HG02840 (cell line): ENCODE results near the gene ACSF3.
"Not testable (repeated sequence)": the region's sequence is repeated elsewhere in the genome, so short reads cannot be mapped to it uniquely, and the experiment has no call there.

ENCODE experiments used
- ATAC-seq: cut with Tn5 transposase; IDR thresholded peaks from one replicate; pipeline ENCODE4 v1.9.1; 2021; ENCODE audit warnings: mild to moderate bottlenecking, moderate library complexity, moderate number of reproducible peaks; ENCODE audit not compliant: unreplicated experiment, low FRiP score

ACSF3 gene

DNA sequence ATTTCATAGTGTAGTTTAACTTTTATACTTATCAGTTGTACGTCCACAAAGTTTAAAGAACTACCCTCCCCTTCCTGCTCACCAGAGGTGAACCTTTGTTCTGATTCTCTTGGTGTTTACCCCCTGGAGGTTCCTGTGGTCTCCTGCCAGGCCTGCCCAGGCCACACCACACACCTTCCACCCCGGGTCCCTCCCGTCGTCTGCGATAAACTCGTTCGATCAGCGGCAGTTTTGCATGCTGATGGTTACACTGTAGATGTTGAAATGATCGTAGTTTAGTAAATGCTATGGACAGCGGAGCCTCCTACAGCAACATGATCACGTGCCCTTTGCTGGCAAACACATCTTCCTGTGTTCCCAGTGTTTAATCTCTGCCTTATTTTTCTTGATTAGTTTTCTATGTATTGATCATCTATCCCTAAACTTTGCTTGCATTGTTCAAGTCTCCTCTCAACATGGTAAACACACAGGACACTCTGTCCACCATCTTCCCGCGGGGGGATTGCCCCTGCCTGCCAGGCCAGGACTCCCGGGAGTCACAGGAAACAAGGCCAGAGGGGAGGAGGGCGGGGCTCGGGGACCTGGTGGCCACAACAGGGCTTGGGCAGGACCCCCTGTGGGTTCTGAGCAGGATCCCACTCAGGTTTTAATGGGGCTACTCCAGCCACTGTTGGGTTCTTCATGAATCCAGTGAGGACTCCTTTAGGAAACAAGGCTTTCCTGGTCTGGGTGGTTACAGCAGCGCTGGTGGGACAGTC is 2.8 kb upstream of the ACSF3 start:
- no peak for ATAC-seq

DNA sequence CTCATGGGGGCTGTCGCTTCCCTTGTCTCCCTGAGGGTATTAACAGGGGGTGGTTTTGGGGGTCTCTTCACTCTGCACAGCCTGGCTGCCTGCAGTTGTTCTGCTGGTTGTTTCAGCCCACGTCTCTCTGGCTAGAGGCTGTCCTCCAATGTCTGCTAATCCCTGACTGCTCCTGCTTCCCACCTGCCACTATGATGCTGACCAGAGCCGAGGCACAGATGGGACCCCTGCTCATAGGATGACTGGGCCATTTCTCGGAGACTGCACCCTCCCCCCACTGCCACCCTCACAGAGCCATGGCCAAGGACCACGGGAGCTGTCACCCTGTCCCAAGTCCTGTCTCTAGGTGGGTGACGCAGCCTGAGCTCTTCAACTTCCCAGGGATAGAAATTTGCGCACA is 1.6 kb upstream of the ACSF3 start:
- no peak for ATAC-seq

DNA sequence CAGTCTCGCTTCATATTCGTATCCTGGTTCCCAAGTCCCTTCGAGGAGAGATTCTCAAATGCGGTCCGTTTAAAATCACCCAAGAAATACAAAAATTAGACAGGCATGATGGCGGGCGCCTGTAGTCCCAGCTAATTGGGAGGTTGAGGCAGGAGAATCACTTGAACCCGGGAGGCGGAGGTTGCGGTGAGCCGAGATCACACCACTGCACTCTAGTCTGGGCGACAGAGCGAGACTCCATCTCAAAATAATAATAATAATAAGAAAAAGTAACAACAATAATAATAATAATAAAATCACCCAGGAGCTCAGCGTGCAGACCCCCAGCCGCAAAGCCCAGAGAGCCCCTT is 425 bp upstream of the ACSF3 start:
- ATAC-seq: not testable (repeated sequence)

DNA sequence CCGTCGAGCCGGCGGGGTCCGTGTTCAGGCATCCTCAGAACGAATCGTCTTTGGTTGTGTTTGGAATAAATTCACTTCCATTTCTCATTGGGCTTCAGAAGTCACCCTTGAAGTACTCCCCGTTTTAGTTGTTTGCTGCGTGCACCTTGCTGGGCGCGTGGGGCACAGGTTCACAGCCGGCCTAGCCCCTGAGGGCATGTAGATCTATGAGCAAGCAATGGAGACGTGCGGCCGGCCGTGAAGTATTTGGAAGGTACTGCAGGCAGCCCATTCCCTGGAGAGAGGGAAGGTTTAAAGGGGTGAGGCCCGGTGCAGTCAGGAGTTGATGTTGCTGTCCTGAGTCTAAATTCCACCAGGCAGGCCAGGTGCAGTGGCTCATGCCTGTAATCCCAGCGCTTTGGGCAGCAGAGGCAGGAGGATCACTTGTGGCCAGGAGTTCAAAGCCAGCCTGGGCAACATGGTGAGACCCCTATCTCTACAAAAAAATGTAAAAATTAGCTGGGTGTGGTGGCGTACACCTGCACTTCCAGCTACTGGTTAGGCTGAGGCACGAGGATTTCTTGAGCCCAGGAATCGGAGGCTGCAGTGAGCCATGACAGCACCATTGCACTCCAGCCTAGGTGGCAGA is 714 bp downstream of the ACSF3 start:
- no peak for ATAC-seq

DNA sequence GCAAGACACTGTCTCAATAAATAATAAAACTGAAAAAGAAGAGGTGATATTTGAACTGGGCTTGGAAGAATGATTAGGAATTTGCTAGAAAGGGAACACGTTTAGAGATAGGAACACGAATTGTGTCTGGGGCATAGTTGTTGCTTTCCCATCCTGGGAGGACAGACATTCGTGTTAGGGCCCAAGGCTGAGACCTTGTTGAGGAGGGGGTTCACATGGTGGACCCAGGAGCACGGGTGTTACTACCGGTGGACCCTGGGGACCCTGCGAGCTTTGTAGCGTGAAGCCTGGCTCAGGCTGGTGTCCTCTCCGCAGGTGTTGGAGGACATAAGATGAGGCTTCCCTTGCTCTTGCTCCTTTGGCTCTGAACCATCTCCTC is 1.2 kb downstream of the ACSF3 start:
- ATAC-seq: no peak

DNA sequence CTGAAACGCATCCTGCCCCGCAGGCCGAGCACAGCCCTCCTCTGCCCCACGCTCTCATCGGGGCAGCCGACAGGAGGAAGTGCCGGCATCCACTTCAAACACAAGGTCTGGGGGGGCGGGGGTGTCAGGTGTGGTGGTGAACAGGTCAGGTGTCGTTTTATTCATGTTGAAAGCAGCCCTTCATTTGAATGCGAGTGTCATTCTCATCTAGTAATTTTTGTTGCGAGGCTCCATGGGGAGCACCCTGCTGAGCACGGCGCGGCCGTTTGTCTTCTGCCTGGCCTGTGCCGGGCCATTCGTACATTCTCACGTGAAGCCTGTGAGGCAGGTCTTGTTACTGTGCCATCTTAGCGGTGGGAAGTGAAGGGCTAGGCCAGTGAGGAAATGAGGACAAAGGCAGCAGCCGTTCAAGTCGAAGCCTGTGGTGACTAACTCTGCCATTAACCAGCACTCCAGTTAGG is 1.9 kb downstream of the ACSF3 start:
- no peak for ATAC-seq

DNA sequence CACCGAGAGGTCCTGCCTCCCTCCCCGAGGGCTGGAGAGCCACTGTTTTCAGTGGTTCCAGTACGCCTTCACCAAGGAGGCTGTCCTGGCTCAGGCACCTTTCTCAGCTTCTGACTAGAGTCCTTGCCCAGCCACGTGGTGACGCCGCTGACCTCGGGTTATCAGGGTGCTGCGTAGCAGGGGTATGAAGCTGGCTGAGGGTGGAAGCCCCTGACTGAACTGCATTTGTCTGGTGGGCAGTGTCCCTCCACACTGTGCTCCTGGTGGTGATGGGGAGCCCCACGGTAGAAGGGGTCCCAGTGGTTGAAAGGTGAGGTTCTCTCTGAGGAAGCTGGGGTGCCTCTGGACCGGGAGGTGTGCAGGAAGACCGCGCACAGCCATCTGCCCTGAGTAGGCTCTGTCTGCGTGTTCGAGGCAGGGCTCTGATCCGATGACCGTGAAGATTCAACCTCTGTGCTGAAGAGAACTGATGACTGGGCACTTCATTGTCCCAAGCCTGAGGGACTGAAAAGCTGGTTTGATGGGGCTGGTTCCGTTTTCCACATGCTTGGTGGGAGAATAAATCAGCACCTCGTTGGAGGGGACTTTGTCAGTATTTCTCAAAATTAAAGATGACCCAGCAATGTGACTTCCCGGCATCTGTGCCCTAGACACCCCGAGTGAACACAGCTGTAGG is 2.5 kb downstream of the ACSF3 start:
- no peak for ATAC-seq

DNA sequence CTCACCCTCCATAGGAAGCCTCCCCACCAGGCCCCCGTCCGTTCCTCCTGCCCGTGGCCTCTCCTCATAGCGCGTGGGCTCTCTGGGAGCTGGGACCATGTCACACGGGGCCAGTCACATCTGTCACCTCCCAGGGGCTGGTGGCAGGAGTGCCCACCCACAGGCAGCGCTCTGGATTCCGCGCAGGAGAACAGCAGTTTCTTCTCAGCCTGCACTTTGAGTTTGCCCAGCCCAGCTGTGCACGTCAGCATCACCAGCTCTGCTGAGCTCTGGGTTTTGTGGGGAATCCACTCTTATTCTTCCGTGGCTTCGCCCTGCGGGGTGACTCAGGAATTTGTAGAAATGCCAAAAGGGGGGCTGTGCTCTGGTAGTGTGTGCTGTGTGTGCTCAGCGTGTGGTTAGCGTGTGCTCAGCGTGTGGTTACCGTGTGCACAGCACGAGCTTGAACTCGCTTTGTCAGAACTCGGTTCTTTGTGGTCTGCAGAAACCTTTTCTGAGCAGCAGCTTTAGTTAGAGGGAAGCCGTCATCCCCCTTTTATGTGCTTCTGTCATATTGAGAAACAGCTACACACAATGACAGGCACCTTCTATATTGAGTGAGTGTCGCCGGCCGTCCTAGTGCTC is 3.2 kb downstream of the ACSF3 start:
- no peak for ATAC-seq

DNA sequence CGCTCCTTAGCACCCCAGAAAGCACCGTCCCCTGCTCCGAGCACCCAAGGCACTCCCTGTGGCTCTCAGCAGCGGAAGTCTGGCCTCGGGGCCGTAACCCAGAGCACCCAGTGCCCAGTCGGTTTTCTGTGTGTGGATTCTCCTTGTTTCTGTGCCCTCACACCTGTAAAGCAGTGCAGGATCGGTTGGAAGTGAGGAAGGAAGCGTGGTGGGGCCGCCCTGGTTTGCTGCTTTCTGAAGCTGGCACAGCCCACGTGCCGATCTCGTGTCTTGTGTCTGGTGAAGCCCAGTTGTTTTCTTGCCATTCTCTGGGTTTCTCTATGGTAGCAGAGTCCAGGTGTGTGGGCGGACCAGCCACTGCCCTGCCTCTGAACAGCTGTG is 3.7 kb downstream of the ACSF3 start:
- no peak for ATAC-seq

DNA sequence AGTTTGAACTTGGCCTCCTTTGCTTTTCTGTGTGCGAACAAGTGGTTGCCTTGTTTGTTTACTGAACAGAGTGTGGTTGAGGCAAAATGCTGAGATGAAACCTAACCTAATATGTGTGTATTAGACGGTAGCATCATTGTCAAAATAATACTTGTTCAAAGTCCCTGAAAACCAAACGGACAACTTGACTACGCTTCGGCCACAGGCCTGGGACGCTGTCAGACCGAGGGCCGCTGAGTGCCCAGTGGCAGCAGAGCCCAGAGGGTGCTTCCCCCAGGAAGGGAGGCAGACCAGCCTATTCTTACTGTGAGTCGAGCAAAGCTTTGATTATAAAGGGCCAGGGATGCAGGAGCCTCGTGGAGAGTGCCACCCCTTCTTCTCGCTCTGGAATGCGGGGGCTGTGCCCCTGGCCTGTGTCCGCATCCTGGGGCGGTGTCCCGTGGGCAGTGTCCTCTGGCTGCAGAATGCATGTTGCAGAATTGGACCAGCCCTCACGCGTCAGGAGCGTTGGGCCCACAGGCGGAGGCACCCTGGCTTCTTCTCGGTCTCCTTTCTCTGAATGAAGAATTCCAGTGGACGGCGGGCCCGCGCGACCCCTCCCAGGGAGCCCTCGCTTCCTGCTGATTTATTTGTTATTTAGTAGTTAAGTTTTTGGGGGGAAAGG is 5.2 kb downstream of the ACSF3 start:
- ATAC-seq: no peak

DNA sequence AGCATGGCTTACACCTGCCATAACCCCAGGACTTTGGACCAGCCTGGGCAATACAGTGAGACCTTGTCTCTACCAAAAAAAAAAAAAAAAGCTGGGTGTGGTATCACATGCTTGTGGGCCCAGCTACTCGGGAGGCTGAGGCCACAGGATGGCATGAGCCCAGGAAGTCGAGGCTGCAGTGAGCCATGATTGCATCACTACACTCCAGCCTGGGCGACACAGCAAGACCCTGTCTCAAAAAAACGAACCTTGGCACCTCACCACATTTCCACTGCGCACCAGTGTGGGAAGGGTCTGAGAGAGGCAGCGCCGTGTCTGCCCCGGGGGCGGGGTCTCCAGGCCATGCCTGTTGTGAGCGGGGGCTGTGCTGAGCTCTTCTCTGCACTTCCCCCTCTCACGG is 6.3 kb downstream of the ACSF3 start:
- ATAC-seq: no peak

DNA sequence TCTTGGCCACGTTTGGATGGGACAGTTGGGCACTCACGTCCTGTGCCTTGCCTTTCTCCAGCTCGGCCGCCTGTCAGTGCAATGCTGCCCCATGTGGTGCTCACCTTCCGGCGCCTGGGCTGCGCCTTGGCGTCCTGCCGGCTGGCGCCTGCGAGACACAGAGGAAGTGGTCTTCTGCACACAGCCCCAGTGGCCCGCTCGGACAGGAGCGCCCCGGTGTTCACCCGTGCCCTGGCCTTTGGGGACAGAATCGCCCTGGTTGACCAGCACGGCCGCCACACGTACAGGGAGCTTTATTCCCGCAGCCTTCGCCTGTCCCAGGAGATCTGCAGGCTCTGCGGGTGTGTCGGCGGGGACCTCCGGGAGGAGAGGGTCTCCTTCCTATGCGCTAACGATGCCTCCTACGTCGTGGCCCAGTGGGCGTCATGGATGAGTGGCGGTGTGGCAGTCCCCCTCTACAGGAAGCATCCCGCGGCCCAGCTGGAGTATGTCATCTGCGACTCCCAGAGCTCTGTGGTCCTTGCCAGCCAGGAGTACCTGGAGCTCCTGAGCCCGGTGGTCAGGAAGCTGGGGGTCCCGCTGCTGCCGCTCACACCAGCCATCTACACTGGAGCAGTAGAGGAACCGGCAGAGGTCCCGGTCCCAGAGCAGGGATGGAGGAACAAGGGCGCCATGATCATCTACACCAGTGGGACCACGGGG is 7.1 kb downstream of the ACSF3 start:
- ATAC-seq: no peak

DNA sequence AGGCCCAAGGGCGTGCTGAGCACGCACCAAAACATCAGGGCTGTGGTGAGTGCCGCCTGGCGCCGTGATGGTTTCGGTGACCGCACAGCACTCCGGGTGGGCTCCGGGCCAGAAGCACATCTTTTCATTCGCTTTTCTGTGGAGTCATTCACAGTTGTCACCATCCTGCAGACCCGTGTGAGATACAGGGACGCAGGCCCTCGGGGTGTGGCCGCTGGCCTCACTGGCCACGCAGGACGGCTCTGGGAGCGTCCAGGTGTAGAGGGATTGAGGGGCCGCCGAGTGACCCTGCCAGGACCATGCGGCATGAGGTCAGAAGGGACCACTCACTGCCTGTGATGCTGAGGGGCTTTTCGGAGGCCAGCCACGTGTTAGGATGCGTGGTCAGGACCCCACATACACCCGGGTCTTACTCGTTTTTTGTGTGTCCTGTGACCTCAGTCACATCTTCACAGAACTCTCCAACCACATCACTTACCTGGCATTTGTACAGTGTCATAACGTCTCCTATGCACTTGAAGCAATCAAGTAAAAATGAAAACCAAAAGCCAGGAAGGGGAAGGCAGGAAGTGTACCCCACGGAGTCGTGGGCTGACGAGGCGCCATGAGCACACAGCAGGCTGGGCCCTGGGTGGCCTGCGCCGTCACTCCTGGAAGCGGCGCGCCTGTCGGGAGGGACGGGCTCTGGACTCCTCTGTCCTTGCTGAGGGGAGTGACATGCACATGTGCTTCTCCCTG is 7.8 kb downstream of the ACSF3 start:
- ATAC-seq: no peak

DNA sequence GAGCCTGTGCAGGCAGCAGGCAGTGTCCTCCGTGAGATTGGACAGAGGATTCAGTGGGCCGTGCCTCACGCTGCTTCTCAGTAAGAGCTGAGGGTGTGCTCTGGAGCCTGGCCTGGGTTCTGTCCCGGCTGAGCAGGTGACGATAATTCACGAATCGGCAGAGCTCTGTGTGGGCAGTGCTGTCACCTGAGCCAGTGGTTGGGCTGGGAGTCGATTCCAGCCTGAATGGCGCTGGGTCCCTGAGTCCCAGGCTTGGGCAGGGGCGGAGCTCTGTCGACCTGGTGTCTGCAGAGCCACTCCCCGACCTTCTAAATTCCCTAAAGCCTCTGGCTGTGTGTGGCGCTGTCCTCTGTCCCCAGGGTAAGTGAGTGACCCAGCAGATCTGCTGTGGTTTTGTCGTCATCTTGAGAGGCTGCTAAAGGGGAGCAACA is 8.4 kb downstream of the ACSF3 start:
- no peak for ATAC-seq

DNA sequence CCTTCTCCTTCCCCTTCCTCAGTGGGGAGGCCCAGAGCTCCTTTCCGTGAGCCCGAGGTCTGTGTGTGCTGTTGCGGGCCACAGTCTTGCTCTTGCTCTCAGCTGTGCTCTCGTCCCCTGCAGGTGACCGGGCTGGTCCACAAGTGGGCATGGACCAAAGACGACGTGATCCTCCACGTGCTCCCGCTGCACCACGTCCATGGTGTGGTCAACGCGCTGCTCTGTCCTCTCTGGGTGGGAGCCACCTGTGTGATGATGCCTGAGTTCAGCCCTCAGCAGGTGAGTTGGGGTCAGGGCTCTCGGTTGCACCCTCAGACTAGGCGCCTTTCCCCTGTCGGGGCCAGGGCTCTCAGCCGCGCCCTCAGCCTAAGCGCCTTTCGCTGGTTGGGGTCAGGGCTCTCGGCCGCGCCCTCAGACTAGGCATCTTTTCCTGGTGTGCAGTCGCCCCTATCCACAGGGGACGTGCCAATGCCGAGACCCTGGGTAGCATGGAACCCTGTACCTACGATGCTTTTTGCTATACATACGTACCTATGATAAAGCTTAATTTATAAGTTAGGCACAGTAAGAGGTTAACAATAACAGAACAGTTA is 8.9 kb downstream of the ACSF3 start:
- no peak for ATAC-seq

DNA sequence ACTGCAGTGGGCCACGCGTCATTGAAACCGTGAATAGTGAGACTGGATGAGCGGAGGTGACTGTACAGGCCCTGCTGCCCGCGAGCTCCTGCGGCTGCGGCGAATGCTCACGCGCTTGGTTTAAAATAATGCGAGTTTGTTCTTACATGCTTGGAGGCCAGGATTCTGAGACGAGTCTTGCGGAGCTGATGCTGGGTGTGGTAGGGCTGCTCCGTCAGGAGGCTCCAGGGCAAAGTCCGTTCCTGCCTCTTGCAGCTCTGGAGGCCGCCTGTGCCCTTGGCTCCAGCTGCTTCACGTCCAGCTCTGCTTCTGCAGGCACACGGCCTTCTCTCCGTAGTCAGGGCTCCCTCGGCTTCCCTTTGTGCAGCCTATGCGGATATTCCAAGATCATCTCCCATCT is 9.5 kb downstream of the ACSF3 start:
- no peak for ATAC-seq

DNA sequence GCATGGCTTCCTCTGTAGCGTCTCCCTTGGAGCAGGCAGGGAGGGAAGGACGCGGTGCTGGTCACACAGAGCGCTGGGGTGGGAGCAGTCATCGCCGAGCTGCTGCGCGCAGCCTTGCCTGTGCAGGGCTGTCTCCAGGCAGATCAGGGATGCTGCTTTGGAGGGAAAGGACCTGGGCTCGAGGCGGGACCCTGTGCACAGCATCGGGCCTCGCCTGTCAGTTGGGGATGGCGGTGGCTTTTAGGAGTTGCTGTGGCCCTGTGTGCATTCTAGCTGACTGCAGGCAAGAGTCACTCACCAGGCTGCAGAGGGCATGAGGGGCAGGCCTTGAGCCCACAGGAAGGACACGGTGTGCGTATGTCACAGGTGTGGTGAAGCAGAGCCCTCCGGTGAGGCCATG is 10.1 kb downstream of the ACSF3 start:
- no peak for ATAC-seq

DNA sequence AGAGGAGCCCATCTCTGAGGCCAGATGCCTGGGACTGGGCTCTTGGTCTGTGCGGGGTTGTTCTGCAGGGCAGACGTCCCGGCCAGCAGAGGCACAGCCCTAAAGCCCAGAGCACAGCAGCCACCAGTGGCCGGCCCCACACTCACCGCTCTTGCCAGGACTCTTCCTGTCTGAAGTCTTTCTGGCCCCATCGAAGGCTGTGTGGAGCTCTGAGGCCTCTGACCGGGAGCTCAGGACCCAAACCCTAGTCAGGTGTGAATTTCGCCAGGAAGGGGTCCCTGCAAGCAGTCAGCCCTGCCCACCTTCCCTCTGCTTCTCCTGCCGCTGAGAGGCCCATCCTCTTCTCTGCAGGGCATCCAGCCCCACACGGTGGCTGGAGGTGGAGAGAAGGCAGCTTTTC is 10.7 kb downstream of the ACSF3 start:
- ATAC-seq: no peak

DNA sequence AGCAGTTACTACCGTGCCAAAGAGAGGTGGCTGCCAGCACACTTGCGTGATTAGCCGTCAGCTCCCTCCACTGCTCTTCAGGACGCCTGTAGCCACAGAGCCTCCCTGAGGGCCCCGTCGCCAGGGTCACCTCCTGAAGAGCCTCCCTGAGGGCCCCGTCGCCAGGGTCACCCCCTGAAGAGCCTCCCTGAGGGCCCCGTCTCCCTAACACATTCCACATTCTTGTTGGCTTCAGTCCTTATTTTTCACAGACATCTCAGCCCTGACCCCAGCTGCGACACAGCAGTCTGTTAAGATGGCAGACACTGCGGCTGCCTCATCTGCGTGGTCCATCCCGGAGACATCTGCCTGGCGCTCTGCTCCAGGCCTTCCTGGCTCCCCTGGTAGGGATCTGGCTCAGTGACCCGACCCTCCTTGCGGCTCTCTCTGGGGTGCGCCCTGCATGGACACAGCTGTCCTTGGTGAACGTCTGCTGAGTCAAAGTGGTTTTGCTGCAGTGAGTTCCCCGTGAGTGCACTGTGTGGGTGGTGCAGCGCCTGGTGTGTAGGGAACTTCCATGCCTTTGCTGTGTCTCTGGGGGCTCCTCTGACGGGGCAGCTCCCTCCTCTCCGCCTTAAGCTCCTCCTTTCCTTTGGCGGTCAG is 11.4 kb downstream of the ACSF3 start:
- ATAC-seq: no peak
